Measurements from ENCODE around the gene NKAIN4.

The NKAIN4 gene

DNA sequence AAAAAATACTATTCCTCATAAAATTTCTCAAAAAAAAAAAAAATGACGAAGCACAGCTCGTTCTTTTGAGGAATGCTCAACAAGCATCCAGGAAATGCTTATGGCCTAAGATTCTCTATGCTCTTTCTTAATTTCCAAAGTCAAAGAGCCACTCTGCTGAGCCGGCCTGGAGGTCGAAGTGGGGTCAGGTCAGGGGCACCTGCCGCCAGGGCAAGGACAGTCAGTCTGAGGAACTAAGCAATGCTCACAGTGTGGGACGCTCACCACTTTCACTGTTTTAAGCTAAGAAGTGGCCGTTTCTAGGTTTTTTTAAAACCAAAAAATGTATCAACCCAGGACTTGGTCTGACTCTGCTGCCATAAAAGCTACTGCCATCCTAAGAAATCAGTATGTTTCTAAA lies 55.7 kb downstream of the NKAIN4 start:
- FAIRE-seq: no peak

DNA sequence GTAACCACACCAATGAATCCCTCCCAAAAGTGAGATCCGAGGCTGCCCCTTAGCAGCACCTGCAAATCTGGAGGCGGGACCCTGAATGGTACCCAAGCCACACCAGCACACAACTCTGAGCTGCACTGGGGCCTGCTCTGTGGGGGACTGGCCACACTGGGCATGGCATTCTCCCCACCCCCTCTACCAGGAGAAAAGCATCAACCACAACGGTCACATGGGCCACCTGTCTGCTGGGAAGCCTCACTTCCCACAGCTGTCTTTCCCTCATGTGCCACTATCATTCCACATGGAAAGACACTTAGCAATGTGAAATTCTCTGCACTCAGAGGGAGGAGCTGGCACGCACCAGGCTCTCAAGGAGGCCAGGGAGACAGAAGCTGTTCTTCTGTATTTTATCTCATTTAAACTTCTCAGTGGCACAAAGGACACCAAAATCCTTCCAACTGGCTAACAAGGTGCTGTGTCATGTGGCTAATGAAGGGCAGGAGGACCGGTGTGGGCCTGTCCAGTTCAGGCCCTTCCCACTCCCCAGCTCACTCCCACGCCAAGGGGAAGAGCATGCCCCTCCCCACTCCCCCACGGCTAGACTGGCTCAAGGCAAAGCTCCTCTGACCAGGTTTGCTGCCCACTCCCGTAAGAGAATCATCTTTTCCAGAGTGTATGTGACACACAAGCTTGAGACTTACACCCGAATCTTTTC lies 57.3 kb downstream of the NKAIN4 start:
- FAIRE-seq: no peak
- DNase-seq (ENCODE audit: insufficient read length, low spot score): no peak

More for the DNA sequence above, 55.7 kb downstream of the NKAIN4 start:
- no peak for DNase-seq (ENCODE audit: insufficient read length, low spot score)

DNA sequence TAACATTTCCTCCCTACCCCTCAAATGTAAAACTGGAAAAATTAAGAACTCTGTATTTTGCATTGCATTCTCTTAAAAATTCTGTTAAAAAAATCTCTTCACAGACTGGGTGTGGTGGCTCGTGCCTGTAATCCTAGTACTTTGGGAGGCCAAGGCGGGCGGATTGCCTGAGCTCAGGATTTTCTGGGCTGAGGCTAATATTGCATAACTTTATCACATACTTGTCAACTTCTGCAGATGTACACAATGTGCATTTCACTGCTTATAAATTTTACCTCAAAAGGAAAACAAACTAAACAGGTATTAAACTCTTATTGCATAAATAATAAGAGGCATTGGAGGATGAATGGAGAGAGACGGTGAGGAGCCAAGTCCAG lies 59.5 kb downstream of the NKAIN4 start:
- FAIRE-seq (no peak), DNase-seq (ENCODE audit: insufficient read length, low spot score) (no peak)

DNA sequence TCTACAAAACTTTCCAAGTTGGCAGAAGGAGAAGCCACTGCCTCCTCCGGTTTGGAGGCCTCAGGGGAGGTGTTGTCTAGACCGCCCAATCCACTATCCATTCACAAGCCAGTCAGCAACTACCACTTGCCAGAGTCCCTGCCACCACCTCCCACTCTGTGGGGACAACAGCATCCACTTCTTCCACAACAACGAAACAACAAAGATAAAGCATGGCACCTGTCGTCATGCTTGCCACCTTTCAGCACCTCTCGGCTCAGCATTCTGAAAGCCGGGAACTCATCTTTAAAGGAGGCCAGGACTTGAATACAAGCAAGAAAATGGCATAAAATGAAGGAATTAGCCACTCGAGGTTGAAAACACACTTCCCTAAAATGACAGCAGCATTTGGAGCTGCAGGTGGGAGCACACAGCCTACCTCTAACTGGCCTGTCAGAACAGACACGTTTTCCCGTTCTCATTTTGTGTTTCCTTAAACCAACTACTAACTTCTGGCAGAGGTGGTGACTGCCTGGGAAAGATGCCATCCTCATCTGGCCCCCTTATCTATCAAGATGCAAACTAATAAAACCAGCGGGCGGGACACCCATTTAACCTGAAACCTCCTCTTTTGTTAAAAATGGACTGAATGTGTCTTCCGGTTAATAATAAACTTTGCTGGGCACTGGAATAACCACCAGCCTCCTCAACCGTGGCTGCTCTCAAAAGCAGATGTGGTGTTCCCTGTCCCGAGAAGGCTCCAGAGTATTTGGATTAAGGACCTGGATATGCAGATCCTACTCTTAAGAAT lies 60.1 kb downstream of the NKAIN4 start:
- FAIRE-seq (no peak), DNase-seq (ENCODE audit: insufficient read length, low spot score) (no peak)

DNA sequence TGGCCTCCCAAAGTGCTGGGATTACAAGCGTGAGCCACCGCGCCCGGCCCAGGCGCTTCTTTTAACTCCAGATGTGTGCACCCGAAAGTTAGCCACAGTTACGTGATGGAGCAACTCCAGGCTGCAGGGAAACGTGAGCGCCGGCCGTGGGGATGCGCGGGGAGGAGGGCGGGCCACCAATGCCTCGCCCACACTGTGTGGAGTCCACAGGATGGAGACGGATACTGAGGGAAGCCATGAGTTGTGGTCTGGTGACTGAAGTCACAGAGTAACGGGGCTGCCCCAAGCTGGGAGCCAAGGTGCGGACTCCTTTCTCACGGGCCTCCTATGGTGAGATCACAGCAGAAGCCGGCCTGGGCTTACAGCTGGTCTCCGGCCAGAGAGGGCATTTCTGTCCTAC lies 61.5 kb downstream of the NKAIN4 start:
- FAIRE-seq: no peak
- no peak for DNase-seq (ENCODE audit: insufficient read length, low spot score)

DNA sequence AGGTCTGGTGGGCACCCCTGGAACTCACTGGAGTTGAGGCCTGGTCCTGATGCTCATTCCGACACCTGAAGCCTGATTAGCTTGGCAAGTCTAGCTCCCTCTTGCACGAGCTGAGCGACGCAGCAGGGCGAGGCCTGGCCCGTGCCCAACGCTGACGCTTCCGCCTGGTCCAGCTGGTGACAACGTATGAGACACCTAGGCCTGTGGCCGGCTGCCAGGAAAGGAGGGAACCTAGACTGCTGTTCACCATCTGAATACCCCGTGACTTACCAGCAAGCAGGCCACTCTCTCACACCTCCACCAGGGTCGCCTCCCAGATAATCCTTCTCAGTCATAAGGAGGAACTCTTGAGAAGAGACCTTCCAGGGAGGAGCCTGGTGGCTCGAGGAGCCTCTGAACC lies 62.9 kb downstream of the NKAIN4 start:
- FAIRE-seq (no peak), DNase-seq (ENCODE audit: insufficient read length, low spot score) (no peak)

DNA sequence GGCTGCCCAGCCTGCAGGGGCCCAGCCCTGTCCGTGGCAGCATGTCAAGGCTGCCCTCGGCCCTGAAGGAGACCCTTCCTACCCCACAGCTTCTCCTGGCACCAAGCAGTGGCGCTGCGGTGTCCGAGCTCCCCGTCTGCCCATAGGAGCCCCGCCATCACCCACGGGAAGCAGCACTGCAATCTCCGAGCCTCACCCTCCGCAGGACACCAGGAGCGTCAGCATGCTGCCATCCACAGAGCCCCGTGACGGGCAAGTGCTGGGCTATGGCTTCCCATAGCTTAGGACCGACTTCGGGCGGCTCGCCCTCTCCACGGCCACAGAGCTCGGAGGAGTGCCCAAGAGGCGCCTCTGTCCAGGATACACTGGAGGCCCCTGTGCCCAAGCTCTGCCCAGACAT lies 63.4 kb downstream of the NKAIN4 start:
- DNase-seq (ENCODE audit: insufficient read length, low spot score): no peak
- FAIRE-seq: no peak

Measured in GM19239 (cell line).